A673 (cell line): Measurements from ENCODE around the gene IL15RA.

Source experiments
- CTCF ChIP-seq: fragments of 300-800, 200-600 bp; sonication (generic); conservative IDR thresholded peaks from 2 replicates; pipeline ENCODE4 v1.5.1; 2017; ENCODE audit warnings: low read depth, mild to moderate bottlenecking, antibody characterized with exemption, low read length, moderate library complexity, mixed read lengths
- EZH2 ChIP-seq: fragments of 200-600 bp; sonication (generic); IDR thresholded peaks from 2 replicates; pipeline ENCODE4 v1.6.1; 2017; ENCODE audit warnings: borderline replicate concordance, low read depth, mild to moderate bottlenecking, mixed read lengths, antibody characterized with exemption, low read length; ENCODE audit not compliant: poor library complexity, severe bottlenecking

- TF ChIP-seq EZH2, result no peak
- TF ChIP-seq CTCF, result no peak
These were observed 6.4 kb upstream of the IL15RA start for GRCh38 chr10:5983774-5984173.
